Measurements from ENCODE around the gene SIRPB2.

The SIRPB2 gene

GRCh38 chr20:1441133-1441532 is 50.1 kb downstream of the SIRPB2 start:
- DNase-seq (ENCODE audit: low read depth): no peak

- DNase-seq (ENCODE audit: low read depth): no peak
Observed at GRCh38 chr20:1440024-1440423, 51.2 kb downstream of the SIRPB2 start.

GRCh38 chr20:1438361-1438760 is 52.9 kb downstream of the SIRPB2 start:
- DNase-seq (ENCODE audit: low read depth): no peak

- no peak for DNase-seq (ENCODE audit: low read depth)
Observed at GRCh38 chr20:1437235-1437904, 53.9 kb downstream of the SIRPB2 start.

- DNase-seq (ENCODE audit: low read depth): no peak
Observed at GRCh38 chr20:1436263-1436662, 55.0 kb downstream of the SIRPB2 start.

GRCh38 chr20:1435337-1435699 is 55.9 kb downstream of the SIRPB2 start:
- DNase-seq (ENCODE audit: low read depth): no peak

GRCh38 chr20:1434571-1435336 is 56.5 kb downstream of the SIRPB2 start:
- DNase-seq (ENCODE audit: low read depth): peak; percentile 78

GRCh38 chr20:1431158-1431557 is 60.1 kb downstream of the SIRPB2 start:
- no peak for DNase-seq (ENCODE audit: low read depth)

- DNase-seq (ENCODE audit: low read depth): peak; percentile 20
Observed at GRCh38 chr20:1430004-1430451, 61.2 kb downstream of the SIRPB2 start.

GRCh38 chr20:1429143-1429728 is 62.0 kb downstream of the SIRPB2 start:
- DNase-seq (ENCODE audit: low read depth): no peak

- DNase-seq (ENCODE audit: low read depth): no peak
Observed at GRCh38 chr20:1427457-1428054, 63.7 kb downstream of the SIRPB2 start.

GRCh38 chr20:1426231-1426849 is 64.9 kb downstream of the SIRPB2 start:
- DNase-seq (ENCODE audit: low read depth): no peak

Measured in non-pigmented ciliary epithelial cell (primary cell).